Lower leg skin (tissue), 3 donors: ENCODE results near the gene TRPM2.

Source experiments
- POLR2A ChIP-seq, 2 donors: fragments of 450-650 bp; IDR thresholded peaks; one replicate each; pipeline ENCODE4 v1.6.1; 2016 to 2017; ENCODE audit warnings: antibody characterized with exemption in 2 of 2, mild to moderate bottlenecking in 1 of 2, moderate library complexity in 1 of 2
- TF ChIP-seq, protein P1 (sequence below), 3 donors: fragments of 450-650 bp; IDR thresholded peaks; one replicate each; pipeline ENCODE4 v1.5.1; 2016; ENCODE audit warnings: antibody characterized with exemption in 3 of 3, mild to moderate bottlenecking in 3 of 3, moderate library complexity in 2 of 3

DNA sequence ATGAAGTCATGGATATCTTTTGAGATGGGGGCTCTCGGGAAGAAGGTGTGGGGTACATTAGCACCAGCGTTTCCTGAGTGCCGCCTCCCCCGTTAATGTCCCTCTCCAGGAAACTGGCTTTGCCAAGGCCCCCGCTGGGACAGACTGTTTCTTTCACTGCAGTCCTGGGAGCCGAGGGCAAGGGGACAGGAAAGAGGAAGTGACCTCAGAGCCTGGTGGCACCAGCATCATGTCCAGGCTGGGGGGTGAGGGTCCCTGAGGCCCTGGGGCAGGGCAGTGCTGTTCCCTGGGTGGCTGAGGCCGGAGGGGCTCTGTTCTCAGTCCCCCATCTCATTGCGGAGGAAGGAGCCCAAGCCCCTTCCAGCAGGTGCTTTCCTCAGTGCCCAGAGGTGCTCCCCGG is 47.7 kb upstream of the TRPM2 start:
- TF ChIP-seq, protein P1, sequence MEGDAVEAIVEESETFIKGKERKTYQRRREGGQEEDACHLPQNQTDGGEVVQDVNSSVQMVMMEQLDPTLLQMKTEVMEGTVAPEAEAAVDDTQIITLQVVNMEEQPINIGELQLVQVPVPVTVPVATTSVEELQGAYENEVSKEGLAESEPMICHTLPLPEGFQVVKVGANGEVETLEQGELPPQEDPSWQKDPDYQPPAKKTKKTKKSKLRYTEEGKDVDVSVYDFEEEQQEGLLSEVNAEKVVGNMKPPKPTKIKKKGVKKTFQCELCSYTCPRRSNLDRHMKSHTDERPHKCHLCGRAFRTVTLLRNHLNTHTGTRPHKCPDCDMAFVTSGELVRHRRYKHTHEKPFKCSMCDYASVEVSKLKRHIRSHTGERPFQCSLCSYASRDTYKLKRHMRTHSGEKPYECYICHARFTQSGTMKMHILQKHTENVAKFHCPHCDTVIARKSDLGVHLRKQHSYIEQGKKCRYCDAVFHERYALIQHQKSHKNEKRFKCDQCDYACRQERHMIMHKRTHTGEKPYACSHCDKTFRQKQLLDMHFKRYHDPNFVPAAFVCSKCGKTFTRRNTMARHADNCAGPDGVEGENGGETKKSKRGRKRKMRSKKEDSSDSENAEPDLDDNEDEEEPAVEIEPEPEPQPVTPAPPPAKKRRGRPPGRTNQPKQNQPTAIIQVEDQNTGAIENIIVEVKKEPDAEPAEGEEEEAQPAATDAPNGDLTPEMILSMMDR (IDR thresholded peaks at IDR 0.05): no peak
- TF ChIP-seq POLR2A (IDR thresholded peaks at IDR 0.05): no peak
